Karpas-422 (cell line): ENCODE results near the gene FMN1. TPM values are rescaled to one million over a fixed set of nuclear protein-coding genes. Genes with fewer than 3 reads are reported as not detected.

Experiments used
- DNase-seq: peaks from one replicate; pipeline ENCODE4 v3.0.0-alpha.2; 2015
- H2AFZ ChIP-seq: fragments of 200-600 bp; sonication (generic); 2 replicates; pipeline ENCODE4 v1.6.1; 2014; ENCODE audit warnings: antibody characterized with exemption, low read length, mixed read lengths
- H3K27ac ChIP-seq: fragments of 200-600 bp; sonication (generic); 2 replicates; pipeline ENCODE4 v1.5.1; 2014; ENCODE audit warnings: mild to moderate bottlenecking, low read length, moderate library complexity
- H3K27me3 ChIP-seq: fragments of 200-600 bp; sonication (generic); 2 replicates; pipeline ENCODE4 v1.6.1; 2014; ENCODE audit warnings: low read length, mixed read lengths
- H3K36me3 ChIP-seq: fragments of 200-600 bp; sonication (generic); 2 replicates; pipeline ENCODE4 v1.6.1; 2014; ENCODE audit warnings: low read length, mixed read lengths; ENCODE audit not compliant: insufficient read depth
- H3K4me1 ChIP-seq: fragments of 200-600 bp; sonication (generic); 2 replicates; pipeline ENCODE4 v1.6.1; 2014; ENCODE audit warnings: mild to moderate bottlenecking, low read length, mixed read lengths
- H3K4me2 ChIP-seq: fragments of 200-600 bp; sonication (generic); 2 replicates; pipeline ENCODE4 v1.6.1; 2014; ENCODE audit warnings: low read length, low read depth, mild to moderate bottlenecking; ENCODE audit not compliant: poor library complexity, severe bottlenecking
- H3K4me3 ChIP-seq: fragments of 200-600 bp; sonication (generic); 2 replicates; pipeline ENCODE4 v1.5.1; 2014; ENCODE audit warnings: mild to moderate bottlenecking, antibody characterized with exemption, low read length, mixed read lengths
- H3K79me2 ChIP-seq: fragments of 200-600 bp; sonication (generic); 2 replicates; pipeline ENCODE4 v1.6.1; 2014; ENCODE audit warnings: mild to moderate bottlenecking, low read length, mixed read lengths
- H3K9ac ChIP-seq: fragments of 200-600 bp; sonication (generic); 2 replicates; pipeline ENCODE4 v1.6.0; 2014; ENCODE audit warnings: low read length
- H3K9me2 ChIP-seq: fragments of 200-600 bp; sonication (generic), shearing (Covaris generic); replicated peaks from 2 replicates; pipeline ENCODE4 v1.6.0; 2014; ENCODE audit warnings: mild to moderate bottlenecking, low read length, moderate library complexity; ENCODE audit not compliant: insufficient read depth
- H3K9me3 ChIP-seq: fragments of 300-700, 200-600 bp; sonication (generic); 2 replicates; pipeline ENCODE4 v1.6.1; 2014; ENCODE audit warnings: low read length, mixed read lengths
- H4K20me1 ChIP-seq: fragments of 200-600 bp; sonication (generic); 2 replicates; pipeline ENCODE4 v1.6.1; 2014; ENCODE audit warnings: mild to moderate bottlenecking, antibody characterized with exemption, low read length, low read depth; ENCODE audit not compliant: insufficient read depth
- total RNA-seq: library from RNA; depleted of rRNA; stranded (reverse); fragments of >200 nt; shearing (Covaris generic); gene quantifications from 2 replicates; pipeline ENCODE4 v1.2.3, GENCODE V29; 2014; ENCODE audit warnings: low replicate concordance

FMN1 gene
- total RNA-seq, 1 experiment from 2014 or later = 1.1 TPM

- Histone ChIP-seq H2AFZ (no peak overlapping the region), H3K9me3 (no peaks in the 10 kb centered on the region), H3K4me1 (no peaks in the 10 kb centered on the region), H4K20me1 (no peaks in the 10 kb centered on the region), H3K4me3 (no peak overlapping the region), H3K4me2 (no peak overlapping the region), H3K27me3 (no peaks in the 10 kb centered on the region), H3K9me2 (no peaks in the 10 kb centered on the region), H3K36me3 (no peaks in the 10 kb centered on the region), H3K9ac (no peak overlapping the region), H3K79me2 (no peaks in the 10 kb centered on the region), H3K27ac (no peak overlapping the region)
- no peak for DNase-seq
Observed at GRCh38 chr15:33009603-33010002, 184.9 kb downstream of the FMN1 start.

- no peak overlapping the region for H3K27ac ChIP-seq
Observed at GRCh38 chr15:33009026-33009425, 185.5 kb downstream of the FMN1 start.

GRCh38 chr15:33008284-33008995, 186.1 kb downstream of the FMN1 start:
- Histone ChIP-seq H3K9me2 (no peaks in the 10 kb centered on the region), H3K27me3 (no peaks in the 10 kb centered on the region), H2AFZ (no peak overlapping the region), H3K4me1 (no peaks in the 10 kb centered on the region), H3K79me2 (no peaks in the 10 kb centered on the region), H3K27ac (no peak overlapping the region), H3K9me3 (no peaks in the 10 kb centered on the region), H4K20me1 (no peaks in the 10 kb centered on the region), H3K36me3 (no peaks in the 10 kb centered on the region), H3K9ac (no peak overlapping the region), H3K4me2 (no peak overlapping the region), H3K4me3 (no peak overlapping the region)
- no peak for DNase-seq

More at GRCh38 chr15:33009026-33009425, 185.5 kb downstream of the FMN1 start:
- Histone ChIP-seq H3K79me2 (no peaks in the 10 kb centered on the region), H4K20me1 (no peaks in the 10 kb centered on the region), H3K4me2 (no peak overlapping the region), H3K9me3 (no peaks in the 10 kb centered on the region), H2AFZ (no peak overlapping the region), H3K9me2 (no peaks in the 10 kb centered on the region), H3K27me3 (no peaks in the 10 kb centered on the region), H3K4me3 (no peak overlapping the region), H3K9ac (no peak overlapping the region), H3K4me1 (no peaks in the 10 kb centered on the region), H3K36me3 (no peaks in the 10 kb centered on the region)
- DNase-seq = no peak

- Histone ChIP-seq H3K27ac (no peak overlapping the region), H3K9ac (no peak overlapping the region), H3K79me2 (no peaks in the 10 kb centered on the region), H3K4me2 (no peak overlapping the region), H3K4me3 (no peak overlapping the region), H3K9me3 (no peaks in the 10 kb centered on the region), H3K36me3 (no peaks in the 10 kb centered on the region), H2AFZ (no peak overlapping the region), H3K9me2 (no peaks in the 10 kb centered on the region), H3K27me3 (no peaks in the 10 kb centered on the region), H3K4me1 (no peaks in the 10 kb centered on the region), H4K20me1 (no peaks in the 10 kb centered on the region)
- no peak for DNase-seq
Observed at GRCh38 chr15:33007303-33007855, 187.1 kb downstream of the FMN1 start.

DNA sequence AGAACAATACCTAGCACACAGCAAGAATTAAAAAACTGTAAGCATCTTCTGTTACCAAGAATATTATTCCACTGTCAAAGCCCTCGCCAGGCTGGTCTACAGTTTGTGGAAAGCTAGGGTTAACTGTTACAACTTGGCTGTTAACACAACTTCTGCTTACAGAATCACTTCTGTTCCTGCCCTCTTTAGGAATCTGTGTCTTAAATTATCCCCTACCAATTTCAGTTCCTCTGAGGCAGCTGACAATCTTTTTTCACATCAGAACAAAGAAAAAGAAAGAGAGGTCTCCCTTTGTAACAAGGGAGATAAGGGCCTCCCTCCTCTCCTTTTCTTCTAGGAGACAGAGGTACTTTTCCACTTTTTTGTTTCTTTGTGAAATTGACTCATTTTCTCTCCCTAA, 188.9 kb downstream of the FMN1 start:
- no peak for DNase-seq
- H3K79me2 ChIP-seq = no peaks in the 10 kb centered on the region
- H3K4me2 ChIP-seq = no peak overlapping the region
- H4K20me1 ChIP-seq = no peaks in the 10 kb centered on the region
- H3K27me3 ChIP-seq = no peaks in the 10 kb centered on the region
- H3K9ac ChIP-seq = no peak overlapping the region
- H3K9me2 ChIP-seq = no peaks in the 10 kb centered on the region
- H3K27ac ChIP-seq = no peak overlapping the region
- no peaks in the 10 kb centered on the region for H3K36me3 ChIP-seq
- no peak overlapping the region for H3K4me3 ChIP-seq
- no peaks in the 10 kb centered on the region for H3K4me1 ChIP-seq
- no peak overlapping the region for H2AFZ ChIP-seq
- no peaks in the 10 kb centered on the region for H3K9me3 ChIP-seq

DNA sequence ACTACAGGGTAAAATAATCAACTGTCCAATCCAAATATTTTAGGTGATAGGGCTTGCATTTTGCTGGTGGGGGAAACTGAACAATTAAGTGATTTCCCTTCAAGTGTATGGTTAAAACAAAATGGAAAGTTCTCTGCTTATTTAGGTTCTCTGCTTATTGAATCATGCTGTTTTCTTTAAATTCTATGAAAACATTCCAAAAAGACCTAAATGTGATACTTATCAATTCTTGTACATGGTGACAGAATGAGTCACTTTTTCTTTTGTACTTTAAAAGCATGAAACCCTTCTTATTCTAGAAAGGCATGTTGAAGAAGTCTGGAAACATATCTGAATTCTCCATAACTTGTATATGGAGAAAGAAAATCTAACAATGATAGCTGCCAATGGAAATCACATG, 192.6 kb downstream of the FMN1 start:
- no peaks in the 10 kb centered on the region for H3K79me2 ChIP-seq
- no peaks in the 10 kb centered on the region for H3K4me1 ChIP-seq
- no peak overlapping the region for H3K27ac ChIP-seq
- H3K9ac ChIP-seq = no peak overlapping the region
- no peaks in the 10 kb centered on the region for H3K9me3 ChIP-seq
- no peaks in the 10 kb centered on the region for H3K9me2 ChIP-seq
- H2AFZ ChIP-seq = no peak overlapping the region
- DNase-seq = no peak
- H3K4me3 ChIP-seq = no peak overlapping the region
- no peaks in the 10 kb centered on the region for H3K27me3 ChIP-seq
- H3K4me2 ChIP-seq = no peak overlapping the region
- H3K36me3 ChIP-seq = no peaks in the 10 kb centered on the region
- H4K20me1 ChIP-seq = no peaks in the 10 kb centered on the region

- no peaks in the 10 kb centered on the region for H3K4me1 ChIP-seq
- H3K4me3 ChIP-seq = no peak overlapping the region
- no peak overlapping the region for H3K27ac ChIP-seq
- no peaks in the 10 kb centered on the region for H3K79me2 ChIP-seq
- H3K36me3 ChIP-seq = no peaks in the 10 kb centered on the region
- no peaks in the 10 kb centered on the region for H4K20me1 ChIP-seq
- no peaks in the 10 kb centered on the region for H3K9me3 ChIP-seq
- DNase-seq = no peak
- H3K9me2 ChIP-seq = no peaks in the 10 kb centered on the region
- no peak overlapping the region for H2AFZ ChIP-seq
- no peak overlapping the region for H3K4me2 ChIP-seq
- H3K27me3 ChIP-seq = no peaks in the 10 kb centered on the region
- H3K9ac ChIP-seq = no peak overlapping the region
Observed at GRCh38 chr15:32998979-32999672, 195.4 kb downstream of the FMN1 start.

GRCh38 chr15:32998182-32998581, 196.3 kb downstream of the FMN1 start:
- no peak for DNase-seq
- Histone ChIP-seq H3K27ac (no peak overlapping the region), H3K9me3 (no peaks in the 10 kb centered on the region), H3K79me2 (no peaks in the 10 kb centered on the region), H3K4me3 (no peak overlapping the region), H3K27me3 (no peaks in the 10 kb centered on the region), H3K9ac (no peak overlapping the region), H4K20me1 (no peaks in the 10 kb centered on the region), H3K4me2 (no peak overlapping the region), H3K36me3 (no peaks in the 10 kb centered on the region), H3K4me1 (no peaks in the 10 kb centered on the region), H3K9me2 (no peaks in the 10 kb centered on the region), H2AFZ (no peak overlapping the region)
